GM18505 (cell line): ENCODE results near the gene GTF3C1.

ENCODE experiments used
- ATAC-seq: cut with Tn5 transposase; IDR thresholded peaks from one replicate; pipeline ENCODE4 v1.9.1; 2021; ENCODE audit not compliant: unreplicated experiment
- POLR2A ChIP-seq: IDR thresholded peaks from 4 replicates; pipeline ENCODE4 v1.6.1; 2011; ENCODE audit warnings: borderline replicate concordance; ENCODE audit not compliant: insufficient read depth, insufficient read length; ENCODE audit errors: extremely low read depth

GTF3C1 gene

DNA sequence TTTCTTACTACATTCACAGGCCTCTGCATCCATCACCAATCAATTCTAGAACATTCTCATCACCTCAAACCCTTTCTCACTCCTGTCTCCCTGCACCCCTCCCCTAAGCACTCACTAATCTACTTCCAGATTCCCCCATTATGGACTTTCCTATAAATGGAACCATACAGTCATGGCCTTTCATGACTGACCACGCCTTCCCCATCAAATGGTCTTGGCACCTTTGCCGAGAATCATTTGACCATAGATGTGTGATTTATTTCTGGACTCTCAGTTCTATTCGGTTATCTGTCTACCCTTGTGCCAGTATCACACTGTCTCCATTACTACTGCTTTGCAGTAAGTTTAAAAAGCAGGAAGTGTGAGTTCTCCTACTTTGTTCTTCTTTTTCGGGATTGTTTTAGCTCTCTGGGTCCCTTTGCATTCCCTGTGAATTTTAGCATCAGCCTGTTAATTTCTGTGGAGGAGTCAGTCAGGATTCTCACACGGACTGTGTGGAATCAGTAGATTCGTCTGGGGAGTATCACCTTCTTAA, 27.5 kb downstream of the GTF3C1 start:
- no peak for TF ChIP-seq POLR2A
- ATAC-seq: no peak

GRCh38 chr16:27520982-27521673, 28.6 kb downstream of the GTF3C1 start:
- no peak for TF ChIP-seq POLR2A
- ATAC-seq: no peak

GRCh38 chr16:27518226-27518625, 31.5 kb downstream of the GTF3C1 start:
- no peak for ATAC-seq
- no peak for TF ChIP-seq POLR2A

DNA sequence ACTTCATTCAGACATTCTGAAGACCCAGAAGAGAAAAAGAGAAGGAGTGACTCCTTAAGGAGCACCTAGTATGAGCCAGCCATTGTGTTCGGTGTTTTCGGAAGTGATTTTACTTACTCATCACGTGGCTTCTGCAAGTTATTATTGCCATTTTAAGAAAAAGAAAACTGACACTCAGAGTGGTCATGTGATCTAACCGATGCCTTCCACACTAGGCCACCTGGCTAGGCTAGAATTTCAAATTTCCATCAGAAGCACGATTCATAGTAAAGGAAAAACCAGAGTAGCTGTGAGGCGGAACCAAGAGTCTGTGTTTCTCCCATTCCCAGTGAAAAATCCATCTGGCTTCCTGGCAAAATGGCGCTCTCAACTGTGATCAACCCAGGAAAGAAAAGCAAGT, 32.0 kb downstream of the GTF3C1 start:
- TF ChIP-seq POLR2A: no peak
- ATAC-seq: no peak

DNA sequence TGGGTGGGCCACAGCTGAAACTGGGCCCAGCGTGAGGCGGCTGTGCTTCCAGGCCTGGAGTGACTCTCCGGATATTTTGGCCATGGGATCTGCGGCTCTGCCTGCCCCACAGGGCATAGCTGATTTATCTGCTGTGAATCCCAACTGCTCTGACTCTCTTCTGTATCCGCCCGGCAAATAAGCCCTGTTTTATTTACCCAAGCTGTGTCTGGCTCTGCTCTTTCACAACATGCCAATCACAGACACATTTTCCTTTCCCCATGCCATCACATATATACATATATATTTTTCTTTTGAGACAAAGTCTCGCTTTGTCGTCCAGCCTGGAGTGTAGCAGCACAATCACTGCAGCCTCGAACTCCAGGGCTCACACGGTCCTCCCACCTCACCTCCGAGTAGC, 33.3 kb downstream of the GTF3C1 start:
- no peak for TF ChIP-seq POLR2A
- no peak for ATAC-seq

DNA sequence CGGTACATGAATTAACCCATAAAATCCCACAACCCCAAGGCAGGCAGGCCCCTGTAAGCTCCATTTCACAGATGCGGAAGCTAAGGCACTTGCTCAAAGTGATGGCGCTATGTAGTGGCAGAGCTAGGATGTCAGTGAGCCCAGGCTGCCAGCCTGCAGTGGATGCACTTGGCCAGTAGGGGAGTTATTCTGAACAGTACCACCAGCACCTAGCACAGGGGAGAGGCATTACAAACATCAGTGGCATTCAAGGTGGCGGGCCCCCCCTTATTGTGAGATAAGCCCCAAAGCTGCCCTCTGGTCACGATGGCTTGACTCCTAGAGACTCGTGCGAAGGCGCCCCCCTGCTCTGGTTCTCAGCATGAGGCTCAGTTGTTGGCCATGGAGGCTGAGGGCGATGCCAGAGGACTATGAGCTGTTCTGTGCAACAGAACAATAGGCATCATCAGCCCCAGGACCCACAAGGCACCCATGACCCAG, 33.8 kb downstream of the GTF3C1 start:
- no peak for TF ChIP-seq POLR2A
- ATAC-seq: no peak

DNA sequence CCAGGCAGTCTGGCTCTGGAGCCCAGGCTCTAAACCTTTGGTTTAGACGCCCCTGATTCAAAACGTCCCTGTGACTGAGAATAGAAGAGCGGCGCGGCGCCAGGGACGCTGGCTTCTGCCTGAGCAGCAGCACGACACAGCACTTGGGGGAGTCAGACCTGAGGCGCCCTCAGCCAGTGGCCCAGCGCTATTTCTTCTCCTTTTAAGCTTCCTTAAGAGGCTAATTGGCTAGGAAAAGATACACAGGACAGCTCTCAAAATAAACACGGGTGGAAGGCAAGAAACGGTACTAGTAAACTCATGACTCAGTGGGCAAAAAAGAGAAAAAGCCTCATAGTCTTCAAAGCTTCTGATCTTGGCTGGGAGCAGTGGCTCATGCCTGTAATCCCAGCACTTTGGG, 34.9 kb downstream of the GTF3C1 start:
- no peak for TF ChIP-seq POLR2A
- no peak for ATAC-seq

- no peak for TF ChIP-seq POLR2A
- no peak for ATAC-seq
Measured at GRCh38 chr16:27511657-27512448, 37.9 kb downstream of the GTF3C1 start.

- ATAC-seq: no peak
Measured at GRCh38 chr16:27508476-27508875, 41.2 kb downstream of the GTF3C1 start.

DNA sequence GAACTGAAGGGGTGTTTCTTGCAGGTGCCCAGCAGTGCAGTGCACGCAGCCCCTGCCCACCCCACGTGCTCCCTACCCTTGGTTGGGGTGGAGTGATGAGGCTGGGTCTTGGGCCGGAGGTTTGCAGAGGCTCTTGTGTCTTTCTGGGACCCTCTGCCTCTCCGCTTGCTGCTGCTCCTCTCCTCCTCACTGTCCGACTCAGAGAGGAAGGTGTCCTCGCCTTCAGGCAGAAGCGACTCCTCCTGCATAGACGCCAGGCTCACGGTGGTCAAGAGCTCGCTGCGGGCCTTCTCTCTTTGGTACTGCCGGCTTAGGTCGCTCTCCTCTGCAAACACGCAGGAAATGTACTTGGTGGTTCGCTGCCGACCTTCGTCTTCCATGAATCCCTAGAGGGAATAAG, 42.9 kb downstream of the GTF3C1 start:
- no peak for TF ChIP-seq POLR2A
- no peak for ATAC-seq

More at GRCh38 chr16:27508476-27508875, 41.2 kb downstream of the GTF3C1 start:
- TF ChIP-seq POLR2A: no peak

- ATAC-seq: no peak
- no peak for TF ChIP-seq POLR2A
Measured at GRCh38 chr16:27505297-27506236, 44.1 kb downstream of the GTF3C1 start.

GRCh38 chr16:27503662-27504061, 46.1 kb downstream of the GTF3C1 start:
- no peak for TF ChIP-seq POLR2A
- no peak for ATAC-seq

DNA sequence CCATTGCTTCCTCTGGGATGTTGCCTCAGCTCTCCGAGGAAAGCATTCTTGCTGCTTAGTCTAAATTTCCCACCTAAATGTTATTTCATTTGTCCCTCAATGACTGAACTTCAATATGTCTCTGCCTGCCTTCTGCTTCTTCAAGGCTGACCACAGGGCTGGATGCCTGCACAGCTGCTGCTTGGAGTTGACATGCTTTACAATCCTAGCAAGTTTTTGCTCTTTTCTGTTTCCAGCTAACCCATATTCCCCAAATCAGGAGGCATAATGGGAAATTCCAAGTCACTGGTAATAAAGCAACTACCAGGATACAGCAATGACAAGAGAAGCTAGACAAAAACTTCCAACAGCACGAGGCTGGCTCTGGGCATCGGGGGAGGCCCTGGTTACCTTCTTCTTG, 48.9 kb downstream of the GTF3C1 start:
- no peak for TF ChIP-seq POLR2A
- ATAC-seq: no peak
